HepG2 (cell line): Measurements from ENCODE around the gene TRABD. TPM values are rescaled to one million over a fixed set of nuclear protein-coding genes. Genes with fewer than 3 reads are reported as not detected.

Source experiments
- GZF1 ChIP-seq: sonication (generic); formaldehyde crosslinking; IDR thresholded peaks from 2 replicates; pipeline ENCODE4 v1.5.1; 2020; ENCODE audit warnings: mild to moderate bottlenecking, missing genetic modification reagents
- MYNN ChIP-seq: sonication (generic); formaldehyde crosslinking; IDR thresholded peaks from 2 replicates; pipeline ENCODE4 v1.4.0; 2020; ENCODE audit warnings: mild to moderate bottlenecking, low read depth, missing genetic modification reagents
- NONO ChIP-seq, 2 experiments: fragments of 450-650 bp in 1 of 2; sonication (generic) in 1 of 2; formaldehyde crosslinking in 1 of 2; IDR thresholded peaks in 1 of 2; conservative IDR thresholded peaks in 1 of 2; 2 replicates each; pipeline versions ENCODE4 v1.6.1 to v1.8.0; 2017 to 2022; ENCODE audit warnings: mild to moderate bottlenecking in 1 of 2, missing genetic modification reagents in 1 of 2, moderate library complexity in 1 of 2
- ZNF207 ChIP-seq: fragments of 450-650 bp; IDR thresholded peaks from 2 replicates; pipeline ENCODE4 v1.6.1; 2016; ENCODE audit warnings: antibody characterized with exemption, borderline replicate concordance
- polyA plus RNA-seq, 8 experiments: library from polyadenylated mRNA; depleted of rRNA in 3 of 8; stranded (reverse) in 7 of 8; unstranded in 1 of 8; fragments of >200 nt; fragmentation: Illumina TruSeq in 4 of 8; extraction: Trizol in 4 of 8; gene quantifications; 2 replicates each; pipeline versions ENCODE4 v1.2.1 to v1.2.3, GENCODE V29; 2011 to 2016; ENCODE audit warnings: low read depth in 4 of 8, missing spikeins in 1 of 8, mixed read lengths in 1 of 8; ENCODE audit not compliant: insufficient read depth in 1 of 8
- total RNA-seq, 5 experiments: library from RNA; depleted of rRNA; stranded (reverse); fragments of >200 nt; fragmentation: Illumina TruSeq; extraction: Trizol; gene quantifications; 2 replicates each; pipeline ENCODE4 v1.2.3, GENCODE V29; 2016; ENCODE audit warnings: low read depth in 1 of 5
- TF ChIP-seq, protein P1 (sequence below): sonication (generic); formaldehyde crosslinking; IDR thresholded peaks from 2 replicates; pipeline ENCODE4 v1.4.0; 2020; ENCODE audit warnings: missing genetic modification reagents, borderline replicate concordance
- TF ChIP-seq, protein P2 (sequence below), 2 experiments: sonication (generic) in 1 of 2; formaldehyde crosslinking in 1 of 2; IDR thresholded peaks; 2 replicates each; pipeline versions ENCODE4 v1.5.1 to v1.6.1; 2011 to 2020; ENCODE audit warnings: borderline replicate concordance in 1 of 2, low read depth in 1 of 2, low read length in 1 of 2, mild to moderate bottlenecking in 1 of 2, missing genetic modification reagents in 1 of 2, moderate library complexity in 1 of 2
- TF ChIP-seq, protein P3 (sequence below): sonication (generic); formaldehyde crosslinking; IDR thresholded peaks from 2 replicates; pipeline ENCODE4 v1.8.1; 2023; ENCODE audit warnings: mild to moderate bottlenecking, missing genetic modification reagents
- TF ChIP-seq, protein P4 (sequence below): sonication (generic); formaldehyde crosslinking; IDR thresholded peaks from 2 replicates; pipeline ENCODE4 v1.4.0; 2020; ENCODE audit warnings: missing genetic modification reagents

The TRABD gene
- total and polyA plus RNA-seq, 2 of the 13 experiments (the other 11 are each of a cell fraction or from before 2014, with no cell fraction given), result 21.5 to 28.9 TPM

DNA sequence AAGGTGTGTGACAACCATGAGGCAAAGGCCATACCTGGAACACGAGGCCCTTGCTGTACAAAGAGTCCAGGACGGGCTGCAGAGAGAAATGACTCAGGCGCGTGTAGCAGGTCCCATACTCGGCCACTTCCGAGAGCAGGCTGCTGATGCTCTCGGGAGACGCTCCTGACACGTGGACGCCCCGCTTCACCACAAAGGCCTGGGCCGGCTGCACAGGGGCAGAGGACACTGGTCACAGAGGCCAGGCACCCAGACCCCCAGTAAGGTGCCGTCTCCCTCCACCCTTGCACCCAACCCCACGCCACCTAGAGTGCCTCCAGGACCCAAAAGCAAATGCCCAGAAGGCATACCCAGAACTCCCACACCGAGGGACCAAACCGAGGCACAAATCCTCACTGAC, 43.7 kb downstream of the TRABD start (continued):
- TF ChIP-seq, protein P1, sequence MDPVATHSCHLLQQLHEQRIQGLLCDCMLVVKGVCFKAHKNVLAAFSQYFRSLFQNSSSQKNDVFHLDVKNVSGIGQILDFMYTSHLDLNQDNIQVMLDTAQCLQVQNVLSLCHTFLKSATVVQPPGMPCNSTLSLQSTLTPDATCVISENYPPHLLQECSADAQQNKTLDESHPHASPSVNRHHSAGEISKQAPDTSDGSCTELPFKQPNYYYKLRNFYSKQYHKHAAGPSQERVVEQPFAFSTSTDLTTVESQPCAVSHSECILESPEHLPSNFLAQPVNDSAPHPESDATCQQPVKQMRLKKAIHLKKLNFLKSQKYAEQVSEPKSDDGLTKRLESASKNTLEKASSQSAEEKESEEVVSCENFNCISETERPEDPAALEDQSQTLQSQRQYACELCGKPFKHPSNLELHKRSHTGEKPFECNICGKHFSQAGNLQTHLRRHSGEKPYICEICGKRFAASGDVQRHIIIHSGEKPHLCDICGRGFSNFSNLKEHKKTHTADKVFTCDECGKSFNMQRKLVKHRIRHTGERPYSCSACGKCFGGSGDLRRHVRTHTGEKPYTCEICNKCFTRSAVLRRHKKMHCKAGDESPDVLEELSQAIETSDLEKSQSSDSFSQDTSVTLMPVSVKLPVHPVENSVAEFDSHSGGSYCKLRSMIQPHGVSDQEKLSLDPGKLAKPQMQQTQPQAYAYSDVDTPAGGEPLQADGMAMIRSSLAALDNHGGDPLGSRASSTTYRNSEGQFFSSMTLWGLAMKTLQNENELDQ (CRISPR knock-in tag), result no peak
- TF ChIP-seq ZNF207, result no peak
- TF ChIP-seq, protein P2, sequence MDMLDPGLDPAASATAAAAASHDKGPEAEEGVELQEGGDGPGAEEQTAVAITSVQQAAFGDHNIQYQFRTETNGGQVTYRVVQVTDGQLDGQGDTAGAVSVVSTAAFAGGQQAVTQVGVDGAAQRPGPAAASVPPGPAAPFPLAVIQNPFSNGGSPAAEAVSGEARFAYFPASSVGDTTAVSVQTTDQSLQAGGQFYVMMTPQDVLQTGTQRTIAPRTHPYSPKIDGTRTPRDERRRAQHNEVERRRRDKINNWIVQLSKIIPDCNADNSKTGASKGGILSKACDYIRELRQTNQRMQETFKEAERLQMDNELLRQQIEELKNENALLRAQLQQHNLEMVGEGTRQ (IDR thresholded peaks at IDR 0.05; ENCODE audit: low read depth, low read length), result no peak
- TF ChIP-seq, protein P2 (CRISPR knock-in tag; IDR thresholded peaks at IDR 0.05; ENCODE audit: borderline replicate concordance), result no peak
- TF ChIP-seq MYNN (CRISPR knock-in tag), result no peak
- TF ChIP-seq, protein P3, sequence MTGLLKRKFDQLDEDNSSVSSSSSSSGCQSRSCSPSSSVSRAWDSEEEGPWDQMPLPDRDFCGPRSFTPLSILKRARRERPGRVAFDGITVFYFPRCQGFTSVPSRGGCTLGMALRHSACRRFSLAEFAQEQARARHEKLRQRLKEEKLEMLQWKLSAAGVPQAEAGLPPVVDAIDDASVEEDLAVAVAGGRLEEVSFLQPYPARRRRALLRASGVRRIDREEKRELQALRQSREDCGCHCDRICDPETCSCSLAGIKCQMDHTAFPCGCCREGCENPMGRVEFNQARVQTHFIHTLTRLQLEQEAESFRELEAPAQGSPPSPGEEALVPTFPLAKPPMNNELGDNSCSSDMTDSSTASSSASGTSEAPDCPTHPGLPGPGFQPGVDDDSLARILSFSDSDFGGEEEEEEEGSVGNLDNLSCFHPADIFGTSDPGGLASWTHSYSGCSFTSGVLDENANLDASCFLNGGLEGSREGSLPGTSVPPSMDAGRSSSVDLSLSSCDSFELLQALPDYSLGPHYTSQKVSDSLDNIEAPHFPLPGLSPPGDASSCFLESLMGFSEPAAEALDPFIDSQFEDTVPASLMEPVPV (CRISPR knock-in tag), result no peak
- TF ChIP-seq GZF1 (CRISPR knock-in tag), result no peak
- no peak for TF ChIP-seq NONO (IDR thresholded peaks at IDR 0.05)
- no peak for TF ChIP-seq NONO (CRISPR knock-in tag; conservative IDR thresholded peaks at IDR 0.05)
- TF ChIP-seq, protein P4, sequence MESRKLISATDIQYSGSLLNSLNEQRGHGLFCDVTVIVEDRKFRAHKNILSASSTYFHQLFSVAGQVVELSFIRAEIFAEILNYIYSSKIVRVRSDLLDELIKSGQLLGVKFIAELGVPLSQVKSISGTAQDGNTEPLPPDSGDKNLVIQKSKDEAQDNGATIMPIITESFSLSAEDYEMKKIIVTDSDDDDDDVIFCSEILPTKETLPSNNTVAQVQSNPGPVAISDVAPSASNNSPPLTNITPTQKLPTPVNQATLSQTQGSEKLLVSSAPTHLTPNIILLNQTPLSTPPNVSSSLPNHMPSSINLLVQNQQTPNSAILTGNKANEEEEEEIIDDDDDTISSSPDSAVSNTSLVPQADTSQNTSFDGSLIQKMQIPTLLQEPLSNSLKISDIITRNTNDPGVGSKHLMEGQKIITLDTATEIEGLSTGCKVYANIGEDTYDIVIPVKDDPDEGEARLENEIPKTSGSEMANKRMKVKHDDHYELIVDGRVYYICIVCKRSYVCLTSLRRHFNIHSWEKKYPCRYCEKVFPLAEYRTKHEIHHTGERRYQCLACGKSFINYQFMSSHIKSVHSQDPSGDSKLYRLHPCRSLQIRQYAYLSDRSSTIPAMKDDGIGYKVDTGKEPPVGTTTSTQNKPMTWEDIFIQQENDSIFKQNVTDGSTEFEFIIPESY (CRISPR knock-in tag), result no peak
